Smooth muscle cell (in vitro differentiated cells): ENCODE results near the gene MAST4. TPM values are rescaled to one million over a fixed set of nuclear protein-coding genes. Genes with fewer than 3 reads are reported as not detected.
A peak's percentile ranks its signal among the peaks of the same experiment; 100 is the strongest.

Source experiments
- DNase-seq: peaks from one replicate; lab custom pipeline; 2025; ENCODE audit not compliant: unreplicated experiment; lab: John Stamatoyannopoulos, UW
- H2AFZ ChIP-seq: fragments of 200-600 bp; sonication (generic); 2 replicates; pipeline ENCODE4 v1.6.0; 2016; ENCODE audit warnings: antibody characterized with exemption, low read depth, mild to moderate bottlenecking
- H3F3A ChIP-seq: fragments of 200-600 bp; sonication (generic); 2 replicates; pipeline ENCODE4 v1.6.0; 2017; ENCODE audit warnings: antibody characterized with exemption, low read depth
- H3K27ac ChIP-seq: fragments of 200-600 bp; sonication (generic); 2 replicates; pipeline ENCODE4 v1.5.1; 2016; ENCODE audit warnings: low read depth, mild to moderate bottlenecking
- H3K27me3 ChIP-seq: fragments of 200-600 bp; sonication (generic); 2 replicates; pipeline ENCODE4 v1.6.1; 2016; ENCODE audit warnings: low read depth, mild to moderate bottlenecking
- H3K36me3 ChIP-seq: fragments of 200-600 bp; sonication (generic); 2 replicates; pipeline ENCODE4 v1.5.1; 2016; ENCODE audit warnings: low read depth
- H3K4me1 ChIP-seq: fragments of 200-600 bp; sonication (generic); 2 replicates; pipeline ENCODE4 v1.5.1; 2016; ENCODE audit warnings: low read depth
- H3K4me2 ChIP-seq: fragments of 200-600 bp; sonication (generic); 2 replicates; pipeline ENCODE4 v1.6.0; 2016; ENCODE audit warnings: mild to moderate bottlenecking
- H3K4me3 ChIP-seq: fragments of 200-600 bp; sonication (generic); 2 replicates; pipeline ENCODE4 v1.5.1; 2016; ENCODE audit warnings: mild to moderate bottlenecking
- H3K79me2 ChIP-seq: fragments of 200-600 bp; sonication (generic); 2 replicates; pipeline ENCODE4 v1.6.0; 2016; ENCODE audit warnings: low read depth, mild to moderate bottlenecking
- H3K9ac ChIP-seq: fragments of 200-600 bp; sonication (generic); 2 replicates; pipeline ENCODE4 v1.6.0; 2016; ENCODE audit warnings: low read depth
- H3K9me3 ChIP-seq: fragments of 200-600 bp; sonication (generic); replicated peaks from 2 replicates; pipeline ENCODE4 v1.5.1; 2016; ENCODE audit warnings: low read depth
- H4K20me1 ChIP-seq: fragments of 200-600 bp; sonication (generic); 2 replicates; pipeline ENCODE4 v1.6.0; 2016; ENCODE audit warnings: low read depth
- CTCF ChIP-seq: fragments of 200-600 bp; sonication (generic); IDR thresholded peaks from 2 replicates; pipeline ENCODE4 v1.5.1; 2017; ENCODE audit warnings: borderline replicate concordance, mild to moderate bottlenecking, antibody characterized with exemption; ENCODE audit not compliant: insufficient read depth, poor library complexity, severe bottlenecking
- WGBS: methylation state at CpG from one replicate; pipeline ENCODE4 v1.1.7; 2016; ENCODE audit warnings: low lambda C conversion rate; 5-methylcytosine and 5-hydroxymethylcytosine counted together
- polyA plus RNA-seq: library from polyadenylated mRNA; unstranded; fragments of >200 nt; fragmentation: Nextera tagmentation; extraction: Ambion mirVana; gene quantifications from 2 replicates; pipeline ENCODE4 v1.2.1, GENCODE V29; 2016
- total RNA-seq: library from RNA; depleted of rRNA; stranded (reverse); fragments of >200 nt; gene quantifications from 2 replicates; pipeline ENCODE4 v1.2.3, GENCODE V29; 2014

Gene MAST4
- total and polyA plus RNA-seq, 2 experiments from 2014 or later: 6.3 to 24.0 TPM

- no peaks in the 10 kb centered on the region for H3K4me1 ChIP-seq
- H3K79me2 ChIP-seq: no peaks in the 10 kb centered on the region
- H4K20me1 ChIP-seq: no peaks in the 10 kb centered on the region
- no peak for TF ChIP-seq CTCF
- no peaks in the 10 kb centered on the region for H3K27me3 ChIP-seq
- H3K9ac ChIP-seq: no peak overlapping the region
- no peaks in the 10 kb centered on the region for H3K9me3 ChIP-seq
- no peak overlapping the region for H2AFZ ChIP-seq
- no peaks in the 10 kb centered on the region for H3K36me3 ChIP-seq
- DNase-seq: no peak
- H3K4me3 ChIP-seq: no peak overlapping the region
- peak overlapping the region; percentile 65 for H3K27ac ChIP-seq
- WGBS: 36% methylated on average over 3 of the region's 3 CpGs
- no peaks in the 10 kb centered on the region for H3F3A ChIP-seq
- no peak overlapping the region for H3K4me2 ChIP-seq
Measured at GRCh38 chr5:66967102-66967501, 370.9 kb downstream of the MAST4 start.

GRCh38 chr5:66967826-66968262 is 371.7 kb downstream of the MAST4 start:
- Histone ChIP-seq H3K9ac (no peak overlapping the region), H3K36me3 (no peaks in the 10 kb centered on the region), H3K27me3 (no peaks in the 10 kb centered on the region), H3K27ac (peak overlapping the region; percentile 65), H3K4me2 (peak overlapping the region; percentile 25), H3K9me3 (no peaks in the 10 kb centered on the region), H3K4me1 (no peaks in the 10 kb centered on the region), H4K20me1 (no peaks in the 10 kb centered on the region), H3F3A (no peaks in the 10 kb centered on the region), H3K79me2 (no peaks in the 10 kb centered on the region), H3K4me3 (no peak overlapping the region), H2AFZ (no peak overlapping the region)
- no peak for DNase-seq
- WGBS: 38% methylated on average over 4 of the region's 4 CpGs
- TF ChIP-seq CTCF: no peak

GRCh38 chr5:66969484-66969883 is 373.3 kb downstream of the MAST4 start:
- H3K36me3 ChIP-seq: no peaks in the 10 kb centered on the region
- no peaks in the 10 kb centered on the region for H3K4me1 ChIP-seq
- no peak overlapping the region for H3K27ac ChIP-seq
- H3K79me2 ChIP-seq: no peaks in the 10 kb centered on the region
- TF ChIP-seq CTCF: no peak
- H3K4me2 ChIP-seq: no peak overlapping the region
- H2AFZ ChIP-seq: no peak overlapping the region
- 97% methylated on average over 4 of the region's 4 CpGs for WGBS
- no peaks in the 10 kb centered on the region for H3F3A ChIP-seq
- H3K4me3 ChIP-seq: no peak overlapping the region
- H3K9me3 ChIP-seq: no peaks in the 10 kb centered on the region
- no peak overlapping the region for H3K9ac ChIP-seq
- H4K20me1 ChIP-seq: no peaks in the 10 kb centered on the region
- DNase-seq: no peak
- H3K27me3 ChIP-seq: no peaks in the 10 kb centered on the region

- H3K4me2 ChIP-seq: no peak overlapping the region
- no peak for DNase-seq
- no peaks in the 10 kb centered on the region for H3K79me2 ChIP-seq
- no peak overlapping the region for H3K4me3 ChIP-seq
- no peaks in the 10 kb centered on the region for H3F3A ChIP-seq
- H3K9ac ChIP-seq: no peak overlapping the region
- no peaks in the 10 kb centered on the region for H3K36me3 ChIP-seq
- H3K27me3 ChIP-seq: no peaks in the 10 kb centered on the region
- no peak overlapping the region for H3K27ac ChIP-seq
- no peaks in the 10 kb centered on the region for H4K20me1 ChIP-seq
- TF ChIP-seq CTCF: no peak
- no peak overlapping the region for H2AFZ ChIP-seq
- H3K4me1 ChIP-seq: no peaks in the 10 kb centered on the region
- H3K9me3 ChIP-seq: no peaks in the 10 kb centered on the region
- whole genome bisulfite sequencing: 87% methylated on average over 2 of the region's 2 CpGs
Measured at GRCh38 chr5:66969963-66970362, 373.8 kb downstream of the MAST4 start.
